Thyroid gland (tissue), 4 donors: Measurements from ENCODE around the gene UBXN2A.

Experiments used
- CTCF ChIP-seq, 6 experiments: fragments of 200-600 bp in 3 of 6; fragments of 450-650 bp in 3 of 6; sonication (generic) in 3 of 6; IDR thresholded peaks; one replicate each; pipeline ENCODE4 v1.5.1; 2016 to 2019; ENCODE audit warnings: antibody characterized with exemption in 6 of 6, mild to moderate bottlenecking in 2 of 6, inconsistent platforms in 1 of 6, moderate library complexity in 1 of 6
- POLR2A ChIP-seq, 2 donors: fragments of 450-650 bp; IDR thresholded peaks; one replicate each; pipeline ENCODE4 v1.6.1; 2017; ENCODE audit warnings: antibody characterized with exemption in 2 of 2, mild to moderate bottlenecking in 2 of 2, moderate library complexity in 1 of 2

- TF ChIP-seq POLR2A (IDR thresholded peaks at IDR 0.05) = no peak
- no peak for TF ChIP-seq CTCF (IDR thresholded peaks at IDR 0.05)
These were observed 108.7 kb downstream of the UBXN2A start for GRCh38 chr2:24048769-24049484.
